ENCODE measurements around the gene GRM4.

DNA sequence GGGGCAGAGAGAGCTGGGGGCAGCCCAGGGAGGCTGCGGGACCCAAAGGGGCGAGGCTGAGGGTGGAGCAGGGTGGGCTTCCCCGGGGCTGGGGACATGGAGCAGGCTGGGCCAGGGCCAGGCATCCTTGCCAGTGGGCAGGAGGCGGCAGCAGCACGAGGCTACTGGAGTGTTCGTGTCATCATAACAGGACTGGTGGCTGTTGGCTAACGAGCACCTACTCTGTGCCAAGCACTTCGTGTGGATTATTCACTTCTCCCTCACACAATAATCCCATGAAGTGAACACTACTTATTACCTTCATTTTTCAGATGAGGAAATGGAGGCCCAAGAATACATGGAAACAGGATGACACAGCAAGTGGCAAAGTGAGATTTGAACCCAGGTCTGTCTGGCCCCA is 41.7 kb downstream of the GRM4 start:
- TF ChIP-seq POLR2A (IDR thresholded peaks at IDR 0.05; ENCODE audit: low read length) (no peak), GATA1 (IDR thresholded peaks at IDR 0.05; ENCODE audit: low read depth, low read length) (no peak)
